ENCODE results near the gene ZFTA. TPM values are rescaled to one million over a fixed set of nuclear protein-coding genes. Genes with fewer than 3 reads are reported as not detected.

Gene ZFTA
- total RNA-seq, 2 donors from 2014 or later, result 21.2 to 27.5 TPM

- ATAC-seq (ENCODE audit: insufficient number of reproducible peaks, low FRiP score, low read depth) (no peak), DNase-seq (ENCODE audit: low spot score) (no peak)
- Histone ChIP-seq H3K4me1 (ENCODE audit: control insufficient read depth in 1 of 2, low read depth in 2 of 2) (no peaks in the 10 kb centered on the region), H3K27me3 (replicated peaks; ENCODE audit: insufficient read depth) (no peaks in the 10 kb centered on the region), H3K36me3 (no peaks in the 10 kb centered on the region), H3K9me3 (no peaks in the 10 kb centered on the region), H3K4me3 (no peak overlapping the region), H3K27ac (no peak overlapping the region)
- no peak for TF ChIP-seq CTCF (IDR thresholded peaks at IDR 0.05)
These were observed 31.7 kb downstream of the ZFTA start for GRCh38 chr11:63736864-63737263.

- Histone ChIP-seq H3K9me3 (no peaks in the 10 kb centered on the region), H3K4me3 (no peak overlapping the region), H3K27ac (no peak overlapping the region), H3K27me3 (replicated peaks; ENCODE audit: insufficient read depth) (no peaks in the 10 kb centered on the region), H3K36me3 (no peaks in the 10 kb centered on the region), H3K4me1 (ENCODE audit: control insufficient read depth in 1 of 2, low read depth in 2 of 2) (no peaks in the 10 kb centered on the region)
- no peak for TF ChIP-seq CTCF (IDR thresholded peaks at IDR 0.05)
- ATAC-seq (ENCODE audit: insufficient number of reproducible peaks, low FRiP score, low read depth), result no peak
- DNase-seq (ENCODE audit: low spot score), result no peak
These were observed 39.2 kb downstream of the ZFTA start for GRCh38 chr11:63729326-63729725.

- no peaks in the 10 kb centered on the region for H3K36me3 ChIP-seq
- H3K27ac ChIP-seq, result no peak overlapping the region
- peaks cover 0 to 7% of the 10 kb centered on the region in 2 donors for H3K4me1 ChIP-seq (ENCODE audit: control insufficient read depth in 1 of 2, low read depth in 2 of 2)
- DNase-seq (ENCODE audit: low spot score) (no peak), ATAC-seq (ENCODE audit: insufficient number of reproducible peaks, low FRiP score, low read depth) (no peak)
- H3K4me3 ChIP-seq, result no peak overlapping the region
- no peak for TF ChIP-seq CTCF (IDR thresholded peaks at IDR 0.05)
- no peaks in the 10 kb centered on the region for H3K9me3 ChIP-seq
- H3K27me3 ChIP-seq (replicated peaks; ENCODE audit: insufficient read depth), result no peaks in the 10 kb centered on the region
These were observed 48.0 kb downstream of the ZFTA start for GRCh38 chr11:63720611-63721010.

- no peak for DNase-seq (ENCODE audit: low spot score)
- no peak for TF ChIP-seq CTCF (IDR thresholded peaks at IDR 0.05)
- Histone ChIP-seq H3K27ac (no peak overlapping the region), H3K4me3 (no peak overlapping the region), H3K4me1 (ENCODE audit: control insufficient read depth in 1 of 2, low read depth in 2 of 2) (peaks cover 0 to 7% of the 10 kb centered on the region in 2 donors), H3K9me3 (no peaks in the 10 kb centered on the region), H3K27me3 (replicated peaks; ENCODE audit: insufficient read depth) (no peaks in the 10 kb centered on the region), H3K36me3 (no peaks in the 10 kb centered on the region)
- ATAC-seq (ENCODE audit: insufficient number of reproducible peaks, low FRiP score, low read depth), result no peak
These were observed 48.6 kb downstream of the ZFTA start for GRCh38 chr11:63719987-63720386.

GRCh38 chr11:63719001-63719400, 49.6 kb downstream of the ZFTA start:
- Histone ChIP-seq H3K27me3 (replicated peaks; ENCODE audit: insufficient read depth) (no peaks in the 10 kb centered on the region), H3K27ac (no peak overlapping the region), H3K4me3 (no peak overlapping the region), H3K4me1 (ENCODE audit: control insufficient read depth in 1 of 2, low read depth in 2 of 2) (peaks cover 0 to 7% of the 10 kb centered on the region in 2 donors), H3K9me3 (no peaks in the 10 kb centered on the region), H3K36me3 (no peaks in the 10 kb centered on the region)
- DNase-seq (ENCODE audit: low spot score) (no peak), ATAC-seq (ENCODE audit: insufficient number of reproducible peaks, low FRiP score, low read depth) (no peak)
- TF ChIP-seq CTCF (IDR thresholded peaks at IDR 0.05), result no peak

Other genes starting within 250 kb of the ZFTA start
- 10 to 100 TPM; 19.2 to 20.4 TPM for gene PLAAT4, start 232.0 kb downstream of the ZFTA start, total RNA-seq
- not detected for gene PLAAT2, start 205.4 kb downstream of the ZFTA start, total RNA-seq
- gene PLAAT3, start 154.3 kb downstream of the ZFTA start, total RNA-seq, result 10 to 100 TPM; 29.5 to 48.7 TPM
- 100 to 1,000 TPM; 188 to 192 TPM for gene ATL3, start 97.4 kb downstream of the ZFTA start, total RNA-seq
- gene RTN3, start 87.3 kb downstream of the ZFTA start, total RNA-seq, result 10 to 100 TPM; 75.1 to 91.1 TPM
- gene SPINDOC, start 44.7 kb upstream of the ZFTA start, total RNA-seq, result 10 to 100 TPM; 14.8 to 16.4 TPM
- 10 to 100 TPM; 20.2 to 25.5 TPM for gene MARK2, start 70.3 kb upstream of the ZFTA start, total RNA-seq
- gene RCOR2, start 148.4 kb upstream of the ZFTA start, total RNA-seq, result 1 to 10 TPM; 1.4 to 3.8 TPM
- 10 to 100 TPM; 15.5 to 20.6 TPM for gene NAA40, start 170.2 kb upstream of the ZFTA start, total RNA-seq
- 100 to 1,000 TPM; 178 to 469 TPM for gene COX8A, start 205.8 kb upstream of the ZFTA start, total RNA-seq
- gene OTUB1, start 217.7 kb upstream of the ZFTA start, total RNA-seq, result 10 to 100 TPM; 37.7 to 85.6 TPM

All from thoracic aorta (tissue), 2 donors.